Lung (tissue), 12 donors: ENCODE measurements around the gene MYDGF. TPM values are rescaled to one million over a fixed set of nuclear protein-coding genes. Genes with fewer than 3 reads are reported as not detected.

Source experiments
- ATAC-seq: fragments of 200-7000 bp; cut with Tn5 transposase; one replicate; pipeline ENCODE4 v1.9.1; 2020; ENCODE audit warnings: moderate number of reproducible peaks; ENCODE audit not compliant: insufficient read depth, low FRiP score
- DNase-seq, 3 donors: peaks; one replicate each; pipeline ENCODE4 v3.0.0-alpha.2; 2013 to 2017
- H3K27ac ChIP-seq, 2 donors: one replicate each; pipeline ENCODE4 v1.5.1; 2013; ENCODE audit warnings: mild to moderate bottlenecking in 2 of 2, moderate library complexity in 2 of 2, control low read depth in 1 of 2, inconsistent platforms in 1 of 2, low read depth in 1 of 2, low read length in 1 of 2
- H3K27me3 ChIP-seq, 3 donors: one replicate each; pipeline ENCODE4 v1.5.1; 2013; ENCODE audit warnings: low read length in 2 of 3; ENCODE audit not compliant: control insufficient read depth in 3 of 3, insufficient read depth in 3 of 3
- H3K36me3 ChIP-seq, 4 donors: one replicate each; pipeline ENCODE4 v1.5.1; 2013; ENCODE audit warnings: low read length in 4 of 4, mild to moderate bottlenecking in 1 of 4, moderate library complexity in 1 of 4; ENCODE audit not compliant: control insufficient read depth in 4 of 4, insufficient read depth in 4 of 4
- H3K4me1 ChIP-seq, 5 donors: one replicate each; pipeline ENCODE4 v1.5.1; 2013; ENCODE audit warnings: low read length in 5 of 5, mild to moderate bottlenecking in 2 of 5, moderate library complexity in 1 of 5; ENCODE audit not compliant: control insufficient read depth in 5 of 5, insufficient read depth in 5 of 5
- H3K4me3 ChIP-seq: one replicate; pipeline ENCODE4 v1.5.1; 2013; ENCODE audit warnings: mild to moderate bottlenecking, control low read depth, moderate library complexity
- H3K9ac ChIP-seq, 2 donors: one replicate each; pipeline ENCODE4 v1.5.1; 2013; ENCODE audit warnings: low read length in 2 of 2, control low read depth in 1 of 2; ENCODE audit not compliant: insufficient read depth in 1 of 2
- H3K9me3 ChIP-seq, 4 donors: one replicate each; pipeline ENCODE4 v1.5.1; 2013; ENCODE audit warnings: low read length in 3 of 4, mild to moderate bottlenecking in 1 of 4, moderate library complexity in 1 of 4; ENCODE audit not compliant: control insufficient read depth in 4 of 4, insufficient read depth in 3 of 4
- CTCF ChIP-seq: IDR thresholded peaks from 2 replicates; pipeline ENCODE4 v1.5.1; 2012; ENCODE audit warnings: mild to moderate bottlenecking; ENCODE audit errors: control extremely low read depth, extremely low read depth
- WGBS, 2 donors: extraction: QIAGEN DNeasy Blood & Tissue Kit; methylation state at CpG; one replicate each; pipeline ENCODE4 v1.1.7; 2013; 5-methylcytosine and 5-hydroxymethylcytosine counted together
- polyA plus RNA-seq, 2 donors: library from polyadenylated mRNA; stranded (reverse); fragments of 200-250 nt; gene quantifications; one replicate each; pipeline ENCODE4 v1.2.1, GENCODE V29; 2013
- total RNA-seq, 2 donors: library from RNA; depleted of rRNA in 1 of 2; stranded (reverse); fragments of >200 nt in 1 of 2; gene quantifications; one replicate each; pipeline ENCODE4 v1.2.1, GENCODE V29; 2014 to 2021
- donor health status: control.
- donor health status: control.
- donor health status: Bipolar disorder and iron deficiency.
- donor health status: healthy.
- donor health status: DM: yes; HTN: yes; CAD: no.

MYDGF gene
- total and polyA plus RNA-seq, 4 donors, result 70.4 to 280 (median 142) TPM

- 46 to 53% methylated on average over 6 of the region's 6 CpGs for WGBS, 2 donors
- no peak for TF ChIP-seq CTCF
- no peaks in the 10 kb centered on the region for H3K27me3 ChIP-seq
Measured at GRCh38 chr19:4624733-4625362, 45.3 kb downstream of the MYDGF start.

GRCh38 chr19:4624301-4624700, 45.8 kb downstream of the MYDGF start:
- H3K27ac ChIP-seq, result no peak overlapping the region
- DNase-seq (no peak), ATAC-seq (no peak)
- H3K27me3 ChIP-seq, result no peaks in the 10 kb centered on the region
- no peak overlapping the region for H3K4me3 ChIP-seq
- TF ChIP-seq CTCF, result no peak
- no peak overlapping the region for H3K9ac ChIP-seq
- WGBS, 2 donors, result 62 to 69% methylated on average over 5 of the region's 5 CpGs
- H3K9me3 ChIP-seq, result no peaks in the 10 kb centered on the region
- no peaks in the 10 kb centered on the region for H3K36me3 ChIP-seq
- no peaks in the 10 kb centered on the region for H3K4me1 ChIP-seq

More at GRCh38 chr19:4624733-4625362, 45.3 kb downstream of the MYDGF start:
- no peak for DNase-seq
- no peaks in the 10 kb centered on the region for H3K9me3 ChIP-seq
- no peak overlapping the region for H3K9ac ChIP-seq
- H3K4me3 ChIP-seq, result no peak overlapping the region
- no peaks in the 10 kb centered on the region for H3K36me3 ChIP-seq
- no peak overlapping the region for H3K27ac ChIP-seq
- no peaks in the 10 kb centered on the region for H3K4me1 ChIP-seq
- ATAC-seq, result no peak

GRCh38 chr19:4622695-4623421, 47.3 kb downstream of the MYDGF start:
- Histone ChIP-seq H3K9me3 (no peaks in the 10 kb centered on the region), H3K27ac (no peak overlapping the region), H3K4me1 (no peaks in the 10 kb centered on the region), H3K9ac (no peak overlapping the region), H3K36me3 (no peaks in the 10 kb centered on the region), H3K4me3 (no peak overlapping the region), H3K27me3 (no peaks in the 10 kb centered on the region)
- ATAC-seq (no peak), DNase-seq (no peak)
- TF ChIP-seq CTCF, result no peak
- WGBS, 2 donors, result 49 to 57% methylated on average over 12 of the region's 12 CpGs
